ENCODE results near the gene HEPACAM. TPM values are rescaled to one million over a fixed set of nuclear protein-coding genes. Genes with fewer than 3 reads are reported as not detected.

HEPACAM gene
- total RNA-seq, 1 donor from 2014 or later = 0.37 TPM

Other genes with a start within 250 kb of the HEPACAM start
- gene NRGN, start 196.1 kb downstream of the HEPACAM start, total RNA-seq = 6.1 TPM
- gene VSIG2, start 183.8 kb downstream of the HEPACAM start, total RNA-seq = 24.3 TPM
- gene ESAM, start 173.8 kb downstream of the HEPACAM start, total RNA-seq = 22.0 TPM
- 12.1 TPM for gene MSANTD2, start 135.6 kb downstream of the HEPACAM start, total RNA-seq
- 12.9 TPM for gene ROBO3, start 70.6 kb downstream of the HEPACAM start, total RNA-seq
- 13.8 TPM for gene ROBO4, start 38.2 kb downstream of the HEPACAM start, total RNA-seq
- not detected for gene HEPN1, start 16.8 kb downstream of the HEPACAM start, total RNA-seq
- 0.49 TPM for gene CCDC15, start 18.2 kb upstream of the HEPACAM start, total RNA-seq
- 7.8 TPM for gene SLC37A2, start 127.3 kb upstream of the HEPACAM start, total RNA-seq
- 18.7 TPM for gene TMEM218, start 175.6 kb upstream of the HEPACAM start, total RNA-seq
- gene PKNOX2, start 228.7 kb upstream of the HEPACAM start, total RNA-seq = 5.1 TPM